Measurements from ENCODE around the gene AOC3.
"Not testable (repeated sequence)": the region's sequence is repeated elsewhere in the genome, so short reads cannot be mapped to it uniquely, and the experiment has no call there.

Gene AOC3

DNA sequence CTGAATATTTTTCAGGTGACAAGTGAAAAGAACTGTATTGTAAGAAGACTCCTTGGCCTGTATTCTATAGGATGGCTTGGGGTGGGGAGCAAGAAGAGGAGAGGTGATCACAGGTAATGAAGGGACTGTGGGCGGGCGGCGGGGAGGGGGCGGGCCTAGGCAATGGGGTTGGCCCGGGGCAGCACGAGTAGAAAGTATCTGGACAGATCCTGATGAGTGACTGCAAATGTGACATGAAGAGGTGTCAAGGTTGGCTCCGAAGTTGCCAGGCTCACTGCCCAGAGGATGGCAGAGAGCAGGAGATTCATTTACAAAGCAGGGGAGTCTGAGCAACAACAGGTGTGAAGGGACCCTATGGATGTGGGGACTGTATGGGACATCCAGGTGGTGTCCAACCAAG, 38.8 kb downstream of the AOC3 start:
- TF ChIP-seq POLR2A (IDR thresholded peaks at IDR 0.05; ENCODE audit: low read depth, low read length) (no peak), TAF1 (IDR thresholded peaks at IDR 0.05; ENCODE audit: low read depth, low read length) (no peak), POU2F2 (IDR thresholded peaks at IDR 0.05; ENCODE audit: low read depth, low read length) (no peak), SPI1 (IDR thresholded peaks at IDR 0.05; ENCODE audit: low read depth, low read length) (no peak), PAX5 (IDR thresholded peaks at IDR 0.05; ENCODE audit: insufficient read depth, low read length, severe bottlenecking) (no peak), POLR2AphosphoS5 (IDR thresholded peaks at IDR 0.05; ENCODE audit: low read depth, low read length) (no peak)
- DNase-seq (ENCODE audit: insufficient read length, low spot score) (no peak), FAIRE-seq (no peak)

- no peak for FAIRE-seq
- no peak for DNase-seq (ENCODE audit: insufficient read length, low spot score)
- TF ChIP-seq TAF1 (IDR thresholded peaks at IDR 0.05; ENCODE audit: low read depth, low read length), result no peak
- no peak for TF ChIP-seq POU2F2 (IDR thresholded peaks at IDR 0.05; ENCODE audit: low read depth, low read length)
- no peak for TF ChIP-seq SPI1 (IDR thresholded peaks at IDR 0.05; ENCODE audit: low read depth, low read length)
- no peak for TF ChIP-seq POLR2A (IDR thresholded peaks at IDR 0.05; ENCODE audit: low read depth, low read length)
- TF ChIP-seq POLR2AphosphoS5 (IDR thresholded peaks at IDR 0.05; ENCODE audit: low read depth, low read length), result no peak
- no peak for TF ChIP-seq PAX5 (IDR thresholded peaks at IDR 0.05; ENCODE audit: insufficient read depth, low read length, severe bottlenecking)
Observed at GRCh38 chr17:42891539-42892152, 40.6 kb downstream of the AOC3 start.

- TF ChIP-seq POLR2AphosphoS5 (IDR thresholded peaks at IDR 0.05; ENCODE audit: low read depth, low read length) (no peak), POU2F2 (IDR thresholded peaks at IDR 0.05; ENCODE audit: low read depth, low read length) (no peak), POLR2A (IDR thresholded peaks at IDR 0.05; ENCODE audit: low read depth, low read length) (no peak), PAX5 (IDR thresholded peaks at IDR 0.05; ENCODE audit: insufficient read depth, low read length, severe bottlenecking) (no peak), SPI1 (IDR thresholded peaks at IDR 0.05; ENCODE audit: low read depth, low read length) (no peak), TAF1 (IDR thresholded peaks at IDR 0.05; ENCODE audit: low read depth, low read length) (no peak)
- no peak for DNase-seq (ENCODE audit: insufficient read length, low spot score)
- no peak for FAIRE-seq
Observed at GRCh38 chr17:42893359-42893758, 42.4 kb downstream of the AOC3 start.

DNA sequence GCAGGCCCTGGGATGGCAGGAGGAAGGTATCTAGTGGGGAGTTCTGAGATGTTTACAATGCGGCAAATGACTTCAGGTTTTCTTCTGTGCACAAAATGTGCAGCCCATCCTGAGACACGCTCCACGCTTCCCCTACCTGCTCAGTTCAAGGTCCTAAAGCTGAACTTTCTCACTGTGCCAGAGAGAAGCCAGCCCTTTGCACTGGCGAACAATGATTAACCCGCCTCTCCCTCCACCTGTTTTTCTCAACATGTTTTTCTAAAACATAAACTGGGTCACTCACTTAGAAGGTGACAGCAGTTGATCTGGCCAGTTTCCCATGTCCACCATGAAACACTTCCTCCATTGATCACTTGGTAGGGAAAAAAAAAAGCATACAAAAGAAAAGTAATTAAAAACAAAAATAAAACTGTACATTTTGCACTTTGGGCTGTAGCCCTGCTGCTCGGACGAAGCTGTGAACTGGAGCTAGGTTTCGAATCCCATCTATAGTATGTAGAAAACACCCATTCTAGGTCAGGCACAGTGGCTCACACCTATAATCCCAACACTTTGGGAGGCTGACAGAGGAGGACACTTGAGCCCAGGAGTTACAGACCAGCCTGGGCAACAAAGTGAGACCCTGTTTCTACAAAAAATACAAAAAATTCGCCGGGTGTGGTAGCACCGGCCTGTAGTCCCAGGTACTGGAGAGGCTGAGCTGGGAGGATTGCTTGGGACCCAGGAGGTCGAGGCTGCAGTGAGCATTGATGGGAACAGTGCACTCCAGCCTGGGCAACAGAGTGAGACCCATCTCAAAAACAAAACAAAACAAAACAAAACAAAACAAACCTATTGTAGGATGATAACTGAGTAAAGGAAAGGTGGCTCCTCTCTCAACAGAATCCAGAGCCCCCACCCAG, 43.5 kb downstream of the AOC3 start:
- FAIRE-seq (no peak), DNase-seq (ENCODE audit: insufficient read length, low spot score) (no peak)
- no peak for TF ChIP-seq POLR2AphosphoS5 (IDR thresholded peaks at IDR 0.05; ENCODE audit: low read depth, low read length)
- TF ChIP-seq POLR2A (IDR thresholded peaks at IDR 0.05; ENCODE audit: low read depth, low read length), result no peak
- TF ChIP-seq SPI1 (IDR thresholded peaks at IDR 0.05; ENCODE audit: low read depth, low read length), result no peak
- TF ChIP-seq POU2F2 (IDR thresholded peaks at IDR 0.05; ENCODE audit: low read depth, low read length), result no peak
- no peak for TF ChIP-seq TAF1 (IDR thresholded peaks at IDR 0.05; ENCODE audit: low read depth, low read length)
- no peak for TF ChIP-seq PAX5 (IDR thresholded peaks at IDR 0.05; ENCODE audit: insufficient read depth, low read length, severe bottlenecking)

GRCh38 chr17:42895185-42895555, 44.2 kb downstream of the AOC3 start:
- no peak for DNase-seq (ENCODE audit: insufficient read length, low spot score)
- no peak for FAIRE-seq
- no peak for TF ChIP-seq PAX5 (IDR thresholded peaks at IDR 0.05; ENCODE audit: insufficient read depth, low read length, severe bottlenecking)
- no peak for TF ChIP-seq TAF1 (IDR thresholded peaks at IDR 0.05; ENCODE audit: low read depth, low read length)
- TF ChIP-seq POLR2A (IDR thresholded peaks at IDR 0.05; ENCODE audit: low read depth, low read length), result no peak
- TF ChIP-seq POU2F2 (IDR thresholded peaks at IDR 0.05; ENCODE audit: low read depth, low read length), result no peak
- TF ChIP-seq POLR2AphosphoS5 (IDR thresholded peaks at IDR 0.05; ENCODE audit: low read depth, low read length), result no peak
- no peak for TF ChIP-seq SPI1 (IDR thresholded peaks at IDR 0.05; ENCODE audit: low read depth, low read length)

DNA sequence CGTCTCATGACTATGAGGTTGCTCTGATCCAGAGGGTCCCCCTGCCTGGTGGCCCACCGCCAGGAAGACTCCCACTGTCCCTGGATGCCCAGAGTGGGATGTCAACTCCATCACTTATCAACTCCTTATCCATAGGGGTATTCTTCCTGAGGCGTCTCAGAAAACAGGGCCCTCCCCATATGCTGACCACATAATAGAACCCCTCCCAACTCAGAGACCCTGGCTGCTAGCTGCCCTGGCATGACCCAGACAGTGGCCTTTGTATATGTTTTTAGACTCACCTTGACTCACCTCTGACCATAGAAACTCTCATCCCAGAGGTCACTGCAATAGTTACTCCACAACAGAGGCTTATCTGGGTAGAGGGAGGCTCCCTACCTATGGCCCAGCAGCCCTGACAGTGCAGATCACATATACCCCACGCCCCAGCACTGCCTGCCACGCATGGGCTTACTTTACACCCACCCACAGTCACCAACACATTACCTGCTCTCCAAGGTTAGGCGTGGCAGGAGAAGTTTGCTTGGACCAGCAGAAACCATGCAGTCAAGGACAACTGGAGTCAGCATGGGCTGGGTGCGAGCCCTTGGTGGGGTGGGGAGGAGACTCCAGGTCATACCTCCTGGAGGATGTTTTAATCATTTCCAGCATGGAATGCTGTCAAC, 47.3 kb downstream of the AOC3 start:
- TF ChIP-seq POLR2A (IDR thresholded peaks at IDR 0.05; ENCODE audit: low read depth, low read length) (no peak), SPI1 (IDR thresholded peaks at IDR 0.05; ENCODE audit: low read depth, low read length) (no peak), PAX5 (IDR thresholded peaks at IDR 0.05; ENCODE audit: insufficient read depth, low read length, severe bottlenecking) (no peak), POU2F2 (IDR thresholded peaks at IDR 0.05; ENCODE audit: low read depth, low read length) (no peak), POLR2AphosphoS5 (IDR thresholded peaks at IDR 0.05; ENCODE audit: low read depth, low read length) (no peak), TAF1 (IDR thresholded peaks at IDR 0.05; ENCODE audit: low read depth, low read length) (no peak)
- DNase-seq (ENCODE audit: insufficient read length, low spot score) (no peak), FAIRE-seq (no peak)

GRCh38 chr17:42899981-42900380, 49.0 kb downstream of the AOC3 start:
- not testable (repeated sequence) for FAIRE-seq; DNase-seq (ENCODE audit: insufficient read length, low spot score)

DNA sequence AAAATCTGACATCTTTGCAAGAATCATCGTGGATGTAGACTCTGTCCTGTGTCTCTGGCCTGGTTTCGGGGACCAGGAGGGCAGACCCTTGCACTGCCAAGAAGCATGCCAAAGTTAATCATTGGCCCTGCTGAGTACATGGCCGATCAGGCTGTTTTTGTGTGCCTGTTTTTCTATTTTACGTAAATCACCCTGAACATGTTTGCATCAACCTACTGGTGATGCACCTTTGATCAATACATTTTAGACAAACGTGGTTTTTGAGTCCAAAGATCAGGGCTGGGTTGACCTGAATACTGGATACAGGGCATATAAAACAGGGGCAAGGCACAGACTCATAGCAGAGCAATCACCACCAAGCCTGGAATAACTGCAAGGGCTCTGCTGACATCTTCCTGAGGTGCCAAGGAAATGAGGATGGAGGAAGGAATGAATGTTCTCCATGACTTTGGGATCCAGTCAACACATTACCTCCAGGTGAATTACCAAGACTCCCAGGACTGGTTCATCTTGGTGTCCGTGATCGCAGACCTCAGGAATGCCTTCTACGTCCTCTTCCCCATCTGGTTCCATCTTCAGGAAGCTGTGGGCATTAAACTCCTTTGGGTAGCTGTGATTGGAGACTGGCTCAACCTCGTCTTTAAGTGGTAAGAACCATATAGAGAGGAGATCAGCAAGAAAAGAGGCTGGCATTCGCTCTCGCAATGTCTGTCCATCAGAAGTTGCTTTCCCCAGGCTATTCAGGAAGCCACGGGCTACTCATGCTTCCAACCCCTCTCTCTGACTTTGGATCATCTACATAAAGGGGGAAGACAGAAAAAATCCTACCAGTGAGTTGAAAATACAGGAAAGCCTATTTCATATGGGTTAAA, 49.7 kb downstream of the AOC3 start, which contains the start of gene G6PC1:
Gene G6PC1 (plus strand): TSS at position 340 of the 872 bp plus-strand sequence. CDS start 78 bp downstream, at position 418.
- TF ChIP-seq POU2F2 (IDR thresholded peaks at IDR 0.05; ENCODE audit: low read depth, low read length) (no peak), POLR2A (IDR thresholded peaks at IDR 0.05; ENCODE audit: low read depth, low read length) (no peak), PAX5 (IDR thresholded peaks at IDR 0.05; ENCODE audit: insufficient read depth, low read length, severe bottlenecking) (no peak), POLR2AphosphoS5 (IDR thresholded peaks at IDR 0.05; ENCODE audit: low read depth, low read length) (no peak), SPI1 (IDR thresholded peaks at IDR 0.05; ENCODE audit: low read depth, low read length) (no peak), TAF1 (IDR thresholded peaks at IDR 0.05; ENCODE audit: low read depth, low read length) (no peak)
- DNase-seq (ENCODE audit: insufficient read length, low spot score) (no peak), FAIRE-seq (no peak)
